Sigmoid colon (tissue), 7 donors: ENCODE data around the gene EFCAB13. TPM values are rescaled to one million over a fixed set of nuclear protein-coding genes. Genes with fewer than 3 reads are reported as not detected.

Source experiments
- DNase-seq: peaks from one replicate; pipeline ENCODE4 v3.0.0-alpha.2; 2019
- H3K27ac ChIP-seq, 4 donors: fragments of 200-600 bp; sonication (generic); one replicate each; pipeline ENCODE4 v1.5.1; 2016 to 2019; ENCODE audit warnings: mild to moderate bottlenecking in 1 of 4
- H3K27me3 ChIP-seq, 3 donors: fragments of 200-600 bp; sonication (generic); one replicate each; pipeline ENCODE4 v1.5.1; 2019; ENCODE audit warnings: mild to moderate bottlenecking in 1 of 3
- H3K36me3 ChIP-seq, 4 donors: fragments of 200-600 bp; sonication (generic); one replicate each; pipeline ENCODE4 v1.5.1; 2016 to 2019
- H3K4me1 ChIP-seq, 4 donors: fragments of 200-600 bp; sonication (generic); one replicate each; pipeline ENCODE4 v1.5.1; 2017 to 2019
- H3K4me3 ChIP-seq, 4 donors: fragments of 200-600 bp; sonication (generic); one replicate each; pipeline ENCODE4 v1.5.1; 2017 to 2019; ENCODE audit warnings: mild to moderate bottlenecking in 2 of 4, moderate library complexity in 1 of 4
- H3K9me3 ChIP-seq, 4 donors: fragments of 200-600 bp in 3 of 4; sonication (generic) in 3 of 4; one replicate each; pipeline versions ENCODE4 v1.5.1 to v1.6.1; 2013 to 2019
- EP300 ChIP-seq, 4 donors: sonication (generic); formaldehyde crosslinking; IDR thresholded peaks; one replicate each; pipeline ENCODE4 v1.6.1; 2017; ENCODE audit warnings: antibody characterized with exemption in 4 of 4
- POLR2A ChIP-seq, 2 donors: fragments of 450-650 bp; IDR thresholded peaks; one replicate each; pipeline ENCODE4 v1.6.1; 2016; ENCODE audit warnings: antibody characterized with exemption in 2 of 2, mild to moderate bottlenecking in 2 of 2, moderate library complexity in 2 of 2
- POLR2AphosphoS5 ChIP-seq, 4 donors: sonication (generic); formaldehyde crosslinking; IDR thresholded peaks; one replicate each; pipeline ENCODE4 v1.6.1; 2017; ENCODE audit warnings: antibody characterized with exemption in 4 of 4
- WGBS, 2 donors: extraction: QIAGEN DNeasy Blood & Tissue Kit; methylation state at CpG; one replicate each; pipeline ENCODE4 v1.1.7; 2013; 5-methylcytosine and 5-hydroxymethylcytosine counted together
- intact Hi-C: fragments of 100-400 bp; cut with DNase I; formaldehyde crosslinking; loops from one replicate; pipeline ENCODE4 v1.15.1; 2023
- polyA plus RNA-seq, 3 donors: library from polyadenylated mRNA; stranded (reverse); fragments of 200-250 nt; gene quantifications; one replicate each; pipeline ENCODE4 v1.2.3, GENCODE V29; 2013
- total RNA-seq, 4 donors: library from RNA; depleted of rRNA; stranded (reverse); fragments of >200 nt; gene quantifications; one replicate each; pipeline ENCODE4 v1.1.0, GENCODE V29; 2016
- TF ChIP-seq, protein P1 (sequence below), 4 experiments: fragments of 450-650 bp in 3 of 4; fragments of 200-600 bp in 1 of 4; IDR thresholded peaks; one replicate each; pipeline ENCODE4 v1.5.1; 2016 to 2019; ENCODE audit warnings: antibody characterized with exemption in 4 of 4, mild to moderate bottlenecking in 3 of 4, moderate library complexity in 2 of 4
- donor health status: healthy with polysubstance abuse.
- donor health status: Bipolar disorder and iron deficiency.
- donor health status: healthy.

The EFCAB13 gene
- total and polyA plus RNA-seq, 7 donors = 0.46 to 16.3 (median 8.7) TPM

DNA sequence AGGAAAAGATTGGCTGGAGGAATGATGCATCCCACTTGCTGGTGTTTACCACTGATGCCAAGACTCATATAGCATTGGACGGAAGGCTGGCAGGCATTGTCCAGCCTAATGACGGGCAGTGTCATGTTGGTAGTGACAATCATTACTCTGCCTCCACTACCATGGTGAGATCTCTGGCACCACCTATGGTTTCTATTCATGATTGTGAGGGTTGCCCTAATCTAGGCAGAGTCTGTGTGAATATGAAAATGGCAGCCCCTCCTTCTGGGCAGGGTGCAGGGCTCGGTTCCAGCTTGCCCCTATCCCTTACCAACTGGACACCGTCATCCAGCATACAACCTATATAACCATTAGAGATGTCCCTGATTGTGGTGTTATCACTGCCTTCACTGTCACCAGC is 36.7 kb upstream of the EFCAB13 start:
- Histone ChIP-seq H3K4me3 (no peak overlapping the region), H3K9me3 (no peaks in the 10 kb centered on the region), H3K27me3 (no peaks in the 10 kb centered on the region), H3K27ac (no peak overlapping the region), H3K4me1 (no peaks in the 10 kb centered on the region), H3K36me3 (peaks cover 10 to 83% (median 21%) of the 10 kb centered on the region in 4 donors)
- intact Hi-C loops = no loop called here
- TF ChIP-seq, protein P1, sequence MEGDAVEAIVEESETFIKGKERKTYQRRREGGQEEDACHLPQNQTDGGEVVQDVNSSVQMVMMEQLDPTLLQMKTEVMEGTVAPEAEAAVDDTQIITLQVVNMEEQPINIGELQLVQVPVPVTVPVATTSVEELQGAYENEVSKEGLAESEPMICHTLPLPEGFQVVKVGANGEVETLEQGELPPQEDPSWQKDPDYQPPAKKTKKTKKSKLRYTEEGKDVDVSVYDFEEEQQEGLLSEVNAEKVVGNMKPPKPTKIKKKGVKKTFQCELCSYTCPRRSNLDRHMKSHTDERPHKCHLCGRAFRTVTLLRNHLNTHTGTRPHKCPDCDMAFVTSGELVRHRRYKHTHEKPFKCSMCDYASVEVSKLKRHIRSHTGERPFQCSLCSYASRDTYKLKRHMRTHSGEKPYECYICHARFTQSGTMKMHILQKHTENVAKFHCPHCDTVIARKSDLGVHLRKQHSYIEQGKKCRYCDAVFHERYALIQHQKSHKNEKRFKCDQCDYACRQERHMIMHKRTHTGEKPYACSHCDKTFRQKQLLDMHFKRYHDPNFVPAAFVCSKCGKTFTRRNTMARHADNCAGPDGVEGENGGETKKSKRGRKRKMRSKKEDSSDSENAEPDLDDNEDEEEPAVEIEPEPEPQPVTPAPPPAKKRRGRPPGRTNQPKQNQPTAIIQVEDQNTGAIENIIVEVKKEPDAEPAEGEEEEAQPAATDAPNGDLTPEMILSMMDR (IDR thresholded peaks at IDR 0.05) = no peak
- TF ChIP-seq POLR2A (IDR thresholded peaks at IDR 0.05) (no peak), EP300 (IDR thresholded peaks at IDR 0.05) (no peak), POLR2AphosphoS5 (IDR thresholded peaks at IDR 0.05) (no peak)
- WGBS, 2 donors = 93 to 95% methylated on average over 4 of the region's 4 CpGs
- no peak for DNase-seq

DNA sequence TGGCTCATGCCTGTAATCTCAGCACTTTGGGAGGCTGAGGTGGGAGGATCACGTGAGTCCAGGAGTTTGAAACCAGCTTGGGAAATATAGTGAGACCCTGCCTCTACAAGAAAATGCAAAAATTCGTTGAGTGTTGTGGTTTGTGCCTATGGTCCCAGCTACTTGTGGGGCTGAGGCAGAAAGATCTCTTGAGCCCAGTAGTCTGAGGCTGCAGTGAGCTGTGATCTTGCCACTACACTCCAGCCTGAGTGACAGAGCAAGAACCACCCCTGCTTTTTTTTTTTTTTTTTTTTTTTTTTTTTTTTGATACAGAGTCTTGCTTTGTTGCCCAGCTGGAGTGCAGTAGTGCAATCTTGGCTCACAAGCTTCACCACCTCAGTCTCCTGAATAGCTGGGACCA is 36.1 kb upstream of the EFCAB13 start:
- Histone ChIP-seq H3K27ac (no peak overlapping the region), H3K4me3 (no peak overlapping the region), H3K36me3 (peaks cover 10 to 88% (median 24%) of the 10 kb centered on the region in 4 donors), H3K27me3 (no peaks in the 10 kb centered on the region), H3K9me3 (no peaks in the 10 kb centered on the region), H3K4me1 (no peaks in the 10 kb centered on the region)
- intact Hi-C loops = no loop called here
- DNase-seq = no peak
- WGBS, 2 donors = 80 to 90% methylated on average over 2 of the region's 2 CpGs
- TF ChIP-seq POLR2AphosphoS5 (IDR thresholded peaks at IDR 0.05) = no peak
- no peak for TF ChIP-seq POLR2A (IDR thresholded peaks at IDR 0.05)
- TF ChIP-seq EP300 (IDR thresholded peaks at IDR 0.05) = no peak
- TF ChIP-seq, protein P1 (IDR thresholded peaks at IDR 0.05) = no peak

DNA sequence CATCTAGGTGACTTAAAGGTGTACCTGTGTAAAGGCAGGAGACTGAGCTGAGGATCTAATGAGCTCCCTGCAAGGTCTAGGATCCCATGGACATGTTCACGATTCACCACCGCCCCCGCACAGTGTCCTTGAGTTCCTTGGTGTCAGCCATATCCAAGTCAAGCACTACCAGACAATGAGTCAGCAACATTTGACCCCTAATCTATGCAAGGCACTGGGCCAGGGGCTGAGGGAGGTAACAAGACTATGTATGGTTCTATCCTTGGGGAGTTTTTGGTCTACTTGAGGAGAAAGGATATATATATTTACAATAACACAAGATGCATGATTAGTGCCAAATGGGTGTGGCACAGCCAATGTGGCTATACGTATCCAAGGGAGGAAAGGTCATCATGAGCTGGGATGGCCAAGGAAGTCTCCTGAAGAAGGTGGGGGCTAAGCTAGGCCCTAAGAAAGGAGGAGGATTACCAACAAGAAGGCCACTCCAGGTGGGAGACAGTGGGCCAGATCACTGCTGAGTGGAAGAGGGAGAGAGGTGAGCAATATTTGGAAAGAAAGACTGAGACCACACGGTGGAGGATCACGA is 35.1 kb upstream of the EFCAB13 start:
- Histone ChIP-seq H3K4me3 (no peak overlapping the region), H3K27me3 (no peaks in the 10 kb centered on the region), H3K9me3 (no peaks in the 10 kb centered on the region), H3K4me1 (no peaks in the 10 kb centered on the region), H3K36me3 (peaks cover 10 to 98% (median 24%) of the 10 kb centered on the region in 4 donors), H3K27ac (no peak overlapping the region)
- TF ChIP-seq POLR2AphosphoS5 (IDR thresholded peaks at IDR 0.05) = no peak
- TF ChIP-seq POLR2A (IDR thresholded peaks at IDR 0.05) = no peak
- TF ChIP-seq EP300 (IDR thresholded peaks at IDR 0.05) = no peak
- TF ChIP-seq, protein P1 (IDR thresholded peaks at IDR 0.05) = no peak
- whole genome bisulfite sequencing, 2 donors = 73 to 85% methylated on average over 6 of the region's 6 CpGs
- intact Hi-C loops = no loop called here
- DNase-seq = no peak

DNA sequence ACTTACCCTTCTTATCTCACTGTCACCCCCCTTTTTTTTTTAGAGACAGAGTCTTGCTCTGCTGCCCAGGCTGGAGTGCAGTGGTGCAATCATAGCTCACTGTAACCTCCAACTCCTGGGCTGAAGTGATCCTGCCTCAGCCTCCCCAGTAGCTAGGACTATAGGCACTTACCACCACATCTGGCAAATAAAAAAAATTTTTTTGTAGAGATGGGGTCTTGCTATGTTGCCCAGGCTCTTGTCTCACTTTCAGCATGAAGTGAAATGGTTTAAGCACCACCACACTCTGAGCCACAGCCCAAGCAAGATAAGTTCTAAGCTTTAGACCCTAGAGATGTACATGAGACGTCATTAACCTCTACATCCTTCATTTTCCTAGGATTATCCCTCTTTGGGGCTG is 34.5 kb upstream of the EFCAB13 start:
- Histone ChIP-seq H3K27ac (no peak overlapping the region), H3K4me3 (no peak overlapping the region), H3K9me3 (no peaks in the 10 kb centered on the region), H3K4me1 (peaks cover 0 to 3% (median 0%) of the 10 kb centered on the region in 4 donors), H3K36me3 (peaks cover 10 to 98% (median 24%) of the 10 kb centered on the region in 4 donors), H3K27me3 (no peaks in the 10 kb centered on the region)
- DNase-seq = no peak
- WGBS, 2 donors = 90 to 91% methylated on average over 1 of the region's 1 CpG
- TF ChIP-seq EP300 (IDR thresholded peaks at IDR 0.05) = no peak
- TF ChIP-seq, protein P1 (IDR thresholded peaks at IDR 0.05) = no peak
- intact Hi-C loops = no loop called here

DNA sequence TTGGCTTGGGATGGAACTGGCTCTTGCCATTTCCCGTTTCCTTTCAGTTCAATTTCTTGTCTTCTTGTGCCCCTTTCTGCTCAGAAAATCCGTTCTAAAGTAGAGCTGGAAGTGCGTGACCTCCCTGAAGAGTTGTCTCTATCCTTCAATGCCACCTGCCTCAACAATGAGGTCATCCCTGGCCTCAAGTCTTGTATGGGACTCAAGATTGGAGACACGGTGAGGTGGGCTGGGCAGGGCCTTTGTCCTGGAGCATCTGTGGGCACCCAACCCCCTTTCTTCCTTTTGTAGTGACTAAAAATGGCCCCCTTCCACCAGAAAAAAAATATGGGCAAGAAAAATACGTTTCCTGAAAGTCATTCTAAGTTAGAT is 32.9 kb upstream of the EFCAB13 start:
- TF ChIP-seq EP300 (IDR thresholded peaks at IDR 0.05) (no peak), POLR2AphosphoS5 (IDR thresholded peaks at IDR 0.05) (no peak), POLR2A (IDR thresholded peaks at IDR 0.05) (no peak)
- TF ChIP-seq, protein P1 (IDR thresholded peaks at IDR 0.05) = no peak
- intact Hi-C loops = no loop called here
- Histone ChIP-seq H3K4me3 (no peak overlapping the region), H3K9me3 (no peaks in the 10 kb centered on the region), H3K36me3 (peaks cover 2 to 88% (median 25%) of the 10 kb centered on the region in 4 donors), H3K4me1 (peaks cover 0 to 18% (median 11%) of the 10 kb centered on the region in 4 donors), H3K27ac (no peak overlapping the region), H3K27me3 (no peaks in the 10 kb centered on the region)
- DNase-seq = no peak
- 87% methylated on average over 5 of the region's 5 CpGs for WGBS, 2 donors
